Lung (tissue), 12 donors: ENCODE measurements around the gene FAM120B. TPM values are rescaled to one million over a fixed set of nuclear protein-coding genes. Genes with fewer than 3 reads are reported as not detected.
"Not testable (repeated sequence)": the region's sequence is repeated elsewhere in the genome, so short reads cannot be mapped to it uniquely, and the experiment has no call there.

ENCODE experiments used
- ATAC-seq: fragments of 200-7000 bp; cut with Tn5 transposase; one replicate; pipeline ENCODE4 v1.9.1; 2020; ENCODE audit warnings: moderate number of reproducible peaks; ENCODE audit not compliant: insufficient read depth, low FRiP score
- DNase-seq, 3 donors: peaks; one replicate each; pipeline ENCODE4 v3.0.0-alpha.2; 2013 to 2017
- H3K27ac ChIP-seq, 2 donors: one replicate each; pipeline ENCODE4 v1.5.1; 2013; ENCODE audit warnings: mild to moderate bottlenecking in 2 of 2, moderate library complexity in 2 of 2, control low read depth in 1 of 2, inconsistent platforms in 1 of 2, low read depth in 1 of 2, low read length in 1 of 2
- H3K27me3 ChIP-seq, 3 donors: one replicate each; pipeline ENCODE4 v1.5.1; 2013; ENCODE audit warnings: low read length in 2 of 3; ENCODE audit not compliant: control insufficient read depth in 3 of 3, insufficient read depth in 3 of 3
- H3K36me3 ChIP-seq, 4 donors: one replicate each; pipeline ENCODE4 v1.5.1; 2013; ENCODE audit warnings: low read length in 4 of 4, mild to moderate bottlenecking in 1 of 4, moderate library complexity in 1 of 4; ENCODE audit not compliant: control insufficient read depth in 4 of 4, insufficient read depth in 4 of 4
- H3K4me1 ChIP-seq, 5 donors: one replicate each; pipeline ENCODE4 v1.5.1; 2013; ENCODE audit warnings: low read length in 5 of 5, mild to moderate bottlenecking in 2 of 5, moderate library complexity in 1 of 5; ENCODE audit not compliant: control insufficient read depth in 5 of 5, insufficient read depth in 5 of 5
- H3K4me3 ChIP-seq: one replicate; pipeline ENCODE4 v1.5.1; 2013; ENCODE audit warnings: mild to moderate bottlenecking, control low read depth, moderate library complexity
- H3K9ac ChIP-seq, 2 donors: one replicate each; pipeline ENCODE4 v1.5.1; 2013; ENCODE audit warnings: low read length in 2 of 2, control low read depth in 1 of 2; ENCODE audit not compliant: insufficient read depth in 1 of 2
- H3K9me3 ChIP-seq, 4 donors: one replicate each; pipeline ENCODE4 v1.5.1; 2013; ENCODE audit warnings: low read length in 3 of 4, mild to moderate bottlenecking in 1 of 4, moderate library complexity in 1 of 4; ENCODE audit not compliant: control insufficient read depth in 4 of 4, insufficient read depth in 3 of 4
- WGBS, 2 donors: extraction: QIAGEN DNeasy Blood & Tissue Kit; methylation state at CpG; one replicate each; pipeline ENCODE4 v1.1.7; 2013; 5-methylcytosine and 5-hydroxymethylcytosine counted together
- polyA plus RNA-seq, 2 donors: library from polyadenylated mRNA; stranded (reverse); fragments of 200-250 nt; gene quantifications; one replicate each; pipeline ENCODE4 v1.2.1, GENCODE V29; 2013
- total RNA-seq, 2 donors: library from RNA; depleted of rRNA in 1 of 2; stranded (reverse); fragments of >200 nt in 1 of 2; gene quantifications; one replicate each; pipeline ENCODE4 v1.2.1, GENCODE V29; 2014 to 2021
- TF ChIP-seq, protein P1 (sequence below): IDR thresholded peaks from 2 replicates; pipeline ENCODE4 v1.5.1; 2012; ENCODE audit warnings: mild to moderate bottlenecking; ENCODE audit errors: control extremely low read depth, extremely low read depth
- donor health status: control.
- donor health status: control.
- donor health status: Bipolar disorder and iron deficiency.
- donor health status: healthy.
- donor health status: DM: yes; HTN: yes; CAD: no.

FAM120B gene
- total and polyA plus RNA-seq, 4 donors = 8.5 to 35.6 (median 20.7) TPM

DNA sequence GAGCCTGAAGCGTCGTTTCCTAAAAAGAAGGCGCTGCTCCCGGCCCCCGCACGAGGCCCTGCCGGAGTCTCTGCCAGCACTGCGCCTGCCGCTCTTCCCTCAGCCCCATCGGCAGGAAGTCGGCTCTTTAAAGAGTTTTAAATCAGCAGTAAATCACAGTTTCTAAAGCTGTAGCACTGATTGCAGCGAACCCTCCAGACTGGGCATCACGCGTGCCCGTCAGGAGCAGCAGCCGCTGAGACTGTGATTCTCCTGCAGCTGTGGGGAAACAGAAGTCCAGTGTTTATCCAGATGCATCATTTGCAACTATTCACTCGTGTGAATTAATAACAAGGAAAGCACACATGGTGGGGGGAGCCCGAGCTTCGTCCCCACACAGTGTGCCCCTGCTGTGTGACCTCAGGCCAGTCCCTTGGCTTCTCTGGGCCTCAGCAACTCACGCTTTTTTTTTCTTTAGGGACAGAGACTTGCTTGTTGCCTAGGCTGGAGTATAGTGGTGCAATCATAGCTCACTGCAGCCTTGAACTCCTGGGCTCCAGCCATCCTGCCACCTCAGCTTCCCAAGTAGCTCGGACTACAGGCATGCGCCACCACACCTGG lies 44.0 kb upstream of the FAM120B start:
- H3K9me3 ChIP-seq = no peaks in the 10 kb centered on the region
- no peaks in the 10 kb centered on the region for H3K36me3 ChIP-seq
- H3K4me3 ChIP-seq = no peak overlapping the region
- DNase-seq (peak in 1 of 3 donors; percentile 58), ATAC-seq (no peak)
- WGBS, 2 donors = 61 to 71% methylated on average over 22 of the region's 22 CpGs
- H3K27ac ChIP-seq = no peak overlapping the region
- peaks cover 0 to 16% (median 0%) of the 10 kb centered on the region in 3 donors for H3K27me3 ChIP-seq
- H3K9ac ChIP-seq = no peak overlapping the region
- H3K4me1 ChIP-seq = peaks cover 0 to 31% (median 8%) of the 10 kb centered on the region in 5 donors
- TF ChIP-seq, protein P1, sequence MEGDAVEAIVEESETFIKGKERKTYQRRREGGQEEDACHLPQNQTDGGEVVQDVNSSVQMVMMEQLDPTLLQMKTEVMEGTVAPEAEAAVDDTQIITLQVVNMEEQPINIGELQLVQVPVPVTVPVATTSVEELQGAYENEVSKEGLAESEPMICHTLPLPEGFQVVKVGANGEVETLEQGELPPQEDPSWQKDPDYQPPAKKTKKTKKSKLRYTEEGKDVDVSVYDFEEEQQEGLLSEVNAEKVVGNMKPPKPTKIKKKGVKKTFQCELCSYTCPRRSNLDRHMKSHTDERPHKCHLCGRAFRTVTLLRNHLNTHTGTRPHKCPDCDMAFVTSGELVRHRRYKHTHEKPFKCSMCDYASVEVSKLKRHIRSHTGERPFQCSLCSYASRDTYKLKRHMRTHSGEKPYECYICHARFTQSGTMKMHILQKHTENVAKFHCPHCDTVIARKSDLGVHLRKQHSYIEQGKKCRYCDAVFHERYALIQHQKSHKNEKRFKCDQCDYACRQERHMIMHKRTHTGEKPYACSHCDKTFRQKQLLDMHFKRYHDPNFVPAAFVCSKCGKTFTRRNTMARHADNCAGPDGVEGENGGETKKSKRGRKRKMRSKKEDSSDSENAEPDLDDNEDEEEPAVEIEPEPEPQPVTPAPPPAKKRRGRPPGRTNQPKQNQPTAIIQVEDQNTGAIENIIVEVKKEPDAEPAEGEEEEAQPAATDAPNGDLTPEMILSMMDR = no peak

DNA sequence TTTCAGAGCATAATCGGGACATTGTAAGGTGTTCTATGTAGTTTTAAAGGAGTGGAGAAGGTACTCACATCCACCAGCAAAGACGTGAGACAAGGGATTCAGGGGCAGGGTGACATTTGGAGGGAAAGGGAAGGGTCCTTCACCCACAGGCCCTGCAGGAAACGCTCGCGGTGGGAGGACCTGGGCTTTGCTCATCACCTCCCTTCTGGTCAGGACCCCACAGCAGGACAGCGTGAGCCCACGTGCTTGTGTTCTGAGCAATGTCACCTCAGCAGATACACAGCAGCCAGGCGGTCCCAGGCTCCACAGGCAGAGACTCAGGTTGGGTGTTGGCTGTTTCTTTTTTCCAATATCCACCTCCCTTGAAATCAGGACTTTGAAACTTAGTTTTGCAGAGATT lies 43.1 kb upstream of the FAM120B start:
- TF ChIP-seq, protein P1 = no peak
- DNase-seq = no peak
- 89 to 90% methylated on average over 8 of the region's 8 CpGs for WGBS, 2 donors

DNA sequence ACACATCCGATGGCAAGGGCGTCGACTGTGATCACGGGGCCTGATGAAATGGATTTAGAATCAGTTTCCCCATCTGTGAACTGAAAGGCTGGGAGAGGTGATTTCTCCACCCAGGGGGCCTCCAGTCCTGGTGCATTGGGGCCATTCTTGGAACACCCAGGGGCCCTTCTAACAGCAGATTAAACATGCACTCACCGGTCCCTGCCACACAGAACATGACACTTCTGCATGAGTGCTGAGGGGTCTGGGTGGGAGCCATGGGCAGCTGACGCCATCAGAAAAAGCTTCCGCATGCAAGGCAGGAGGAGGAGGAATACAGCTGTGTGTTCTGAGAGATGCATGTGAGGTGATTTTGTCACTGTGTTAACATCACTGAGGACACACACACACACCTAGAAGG lies 42.5 kb upstream of the FAM120B start:
- ATAC-seq (no peak), DNase-seq (no peak)
- Histone ChIP-seq H3K27ac (no peak overlapping the region), H3K9ac (no peak overlapping the region), H3K27me3 (peaks cover 0 to 16% (median 0%) of the 10 kb centered on the region in 3 donors), H3K4me3 (no peak overlapping the region), H3K4me1 (peaks cover 0 to 34% (median 8%) of the 10 kb centered on the region in 5 donors), H3K9me3 (no peaks in the 10 kb centered on the region), H3K36me3 (no peaks in the 10 kb centered on the region)
- 87 to 94% methylated on average over 7 of the region's 7 CpGs for WGBS, 2 donors
- TF ChIP-seq, protein P1 = no peak

More for the DNA sequence above, 43.1 kb upstream of the FAM120B start:
- H3K4me3 ChIP-seq = no peak overlapping the region
- no peaks in the 10 kb centered on the region for H3K36me3 ChIP-seq
- no peak for ATAC-seq
- peaks cover 0 to 31% (median 8%) of the 10 kb centered on the region in 5 donors for H3K4me1 ChIP-seq
- H3K27ac ChIP-seq = no peak overlapping the region
- no peak overlapping the region for H3K9ac ChIP-seq
- H3K27me3 ChIP-seq = peaks cover 0 to 16% (median 0%) of the 10 kb centered on the region in 3 donors
- no peaks in the 10 kb centered on the region for H3K9me3 ChIP-seq

DNA sequence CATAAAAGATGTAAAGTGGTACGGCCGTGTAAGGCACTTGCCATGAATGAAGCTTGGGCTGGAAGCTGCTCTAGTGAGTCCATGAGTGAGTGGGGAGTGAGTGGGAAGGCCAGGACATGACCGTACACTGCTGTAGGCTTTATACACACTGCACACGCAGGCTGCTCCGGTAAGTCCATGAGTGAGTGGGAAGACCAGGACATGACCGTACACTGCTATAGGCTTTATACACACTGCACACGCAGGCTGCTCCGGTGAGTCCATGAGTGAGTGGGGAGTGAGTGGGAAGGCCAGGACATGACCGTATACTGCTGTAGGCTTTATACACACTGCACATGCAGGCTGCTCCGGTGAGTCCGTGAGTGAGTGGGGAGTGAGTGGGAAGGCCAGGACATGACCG lies 41.9 kb upstream of the FAM120B start:
- not testable (repeated sequence) for ATAC-seq, DNase-seq
- peaks cover 0 to 40% (median 8%) of the 10 kb centered on the region in 5 donors for H3K4me1 ChIP-seq

More for the DNA sequence above, 41.9 kb upstream of the FAM120B start:
- not testable (repeated sequence) for H3K27ac ChIP-seq, H3K9ac ChIP-seq, H3K36me3 ChIP-seq, H3K4me3 ChIP-seq, H3K9me3 ChIP-seq
- peaks cover 0 to 16% (median 0%) of the 10 kb centered on the region in 3 donors for H3K27me3 ChIP-seq
- WGBS, 2 donors = 93 to 94% methylated on average over 12 of the region's 12 CpGs
